GM23338 (cell line): ENCODE results near the gene SPP1.
A peak's percentile ranks its signal among the peaks of the same experiment; 100 is the strongest.

Experiments
- CREB1 ChIP-seq: fragments of 250-450 bp; sonication (Bioruptor Pico); IDR thresholded peaks from 2 replicates; pipeline ENCODE4 v1.5.0; 2020; ENCODE audit warnings: low read depth, mild to moderate bottlenecking, moderate library complexity
- EZH2 ChIP-seq: fragments of 200-600 bp; sonication (generic); IDR thresholded peaks from one replicate; pipeline ENCODE4 v1.8.0; 2017; ENCODE audit warnings: antibody characterized with exemption, mild to moderate bottlenecking, low read depth; ENCODE audit not compliant: unreplicated experiment
- EZH2phosphoT487 ChIP-seq: fragments of 200-600 bp; sonication (generic); IDR thresholded peaks from one replicate; pipeline ENCODE4 v1.8.1; 2018; ENCODE audit warnings: antibody characterized with exemption; ENCODE audit not compliant: unreplicated experiment
- JUNB ChIP-seq: IDR thresholded peaks from one replicate; pipeline ENCODE4 v1.6.1; 2016; ENCODE audit warnings: antibody characterized with exemption; ENCODE audit not compliant: unreplicated experiment
- NANOG ChIP-seq: IDR thresholded peaks from 2 replicates; pipeline ENCODE4 v1.6.1; 2016; ENCODE audit warnings: antibody characterized with exemption, borderline replicate concordance
- POLR2AphosphoS5 ChIP-seq: IDR thresholded peaks from 2 replicates; pipeline ENCODE4 v1.6.1; 2016; ENCODE audit warnings: antibody characterized with exemption, low read depth
- ZNF114 ChIP-seq: fragments of 250-450 bp; sonication (Bioruptor Pico); IDR thresholded peaks from 2 replicates; pipeline ENCODE4 v1.5.0; 2020; ENCODE audit warnings: mild to moderate bottlenecking, moderate library complexity
- TF ChIP-seq, protein P1 (sequence below), 2 experiments: fragments of 200-600 bp in 1 of 2; sonication (generic) in 1 of 2; conservative IDR thresholded peaks; 2 replicates each; pipeline versions ENCODE4 v1.5.1 to v1.6.1; 2016 to 2017; ENCODE audit warnings: antibody characterized with exemption in 2 of 2, low read depth in 2 of 2, mild to moderate bottlenecking in 2 of 2, moderate library complexity in 1 of 2
- TF ChIP-seq, protein P2 (sequence below): fragments of 250-450 bp; sonication (Bioruptor Pico); IDR thresholded peaks from 2 replicates; pipeline ENCODE4 v1.5.0; 2020; ENCODE audit warnings: mild to moderate bottlenecking, moderate library complexity
- TF ChIP-seq, protein P3 (sequence below): IDR thresholded peaks from one replicate; pipeline ENCODE4 v1.6.1; 2018; ENCODE audit warnings: antibody characterized with exemption; ENCODE audit not compliant: unreplicated experiment
- TF ChIP-seq, protein P4 (sequence below): IDR thresholded peaks from 2 replicates; pipeline ENCODE4 v1.6.1; 2016; ENCODE audit warnings: antibody characterized with exemption

DNA sequence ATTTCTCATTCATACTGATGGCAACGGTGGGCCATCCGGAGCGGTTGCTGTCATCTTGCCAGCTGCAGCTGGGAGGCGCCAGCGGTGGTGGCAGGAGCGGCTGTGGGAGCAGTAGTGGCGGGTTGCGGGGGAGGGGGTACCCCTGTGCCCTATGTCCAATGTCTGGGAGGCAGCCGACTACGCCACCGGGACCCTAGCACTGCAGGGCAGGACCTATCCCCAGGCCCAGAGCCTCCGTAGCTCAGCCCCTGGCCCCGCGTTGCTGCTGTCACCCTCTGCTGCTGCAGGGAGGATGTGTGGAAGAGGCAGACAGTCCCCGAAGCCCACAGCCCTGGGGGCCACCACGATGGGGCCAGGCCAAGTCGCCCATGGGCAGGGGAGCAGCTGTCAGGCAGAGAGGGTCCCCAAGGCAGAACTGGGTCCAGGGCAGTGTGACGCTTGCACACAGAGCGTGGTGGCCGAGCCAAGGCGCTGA, 10.0 kb upstream of the SPP1 start:
- TF ChIP-seq, protein P1, sequence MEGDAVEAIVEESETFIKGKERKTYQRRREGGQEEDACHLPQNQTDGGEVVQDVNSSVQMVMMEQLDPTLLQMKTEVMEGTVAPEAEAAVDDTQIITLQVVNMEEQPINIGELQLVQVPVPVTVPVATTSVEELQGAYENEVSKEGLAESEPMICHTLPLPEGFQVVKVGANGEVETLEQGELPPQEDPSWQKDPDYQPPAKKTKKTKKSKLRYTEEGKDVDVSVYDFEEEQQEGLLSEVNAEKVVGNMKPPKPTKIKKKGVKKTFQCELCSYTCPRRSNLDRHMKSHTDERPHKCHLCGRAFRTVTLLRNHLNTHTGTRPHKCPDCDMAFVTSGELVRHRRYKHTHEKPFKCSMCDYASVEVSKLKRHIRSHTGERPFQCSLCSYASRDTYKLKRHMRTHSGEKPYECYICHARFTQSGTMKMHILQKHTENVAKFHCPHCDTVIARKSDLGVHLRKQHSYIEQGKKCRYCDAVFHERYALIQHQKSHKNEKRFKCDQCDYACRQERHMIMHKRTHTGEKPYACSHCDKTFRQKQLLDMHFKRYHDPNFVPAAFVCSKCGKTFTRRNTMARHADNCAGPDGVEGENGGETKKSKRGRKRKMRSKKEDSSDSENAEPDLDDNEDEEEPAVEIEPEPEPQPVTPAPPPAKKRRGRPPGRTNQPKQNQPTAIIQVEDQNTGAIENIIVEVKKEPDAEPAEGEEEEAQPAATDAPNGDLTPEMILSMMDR (conservative IDR thresholded peaks at IDR 0.05; ENCODE audit: low read depth in 2 of 2) = peak; percentile 50 to 62
- TF ChIP-seq, protein P2, sequence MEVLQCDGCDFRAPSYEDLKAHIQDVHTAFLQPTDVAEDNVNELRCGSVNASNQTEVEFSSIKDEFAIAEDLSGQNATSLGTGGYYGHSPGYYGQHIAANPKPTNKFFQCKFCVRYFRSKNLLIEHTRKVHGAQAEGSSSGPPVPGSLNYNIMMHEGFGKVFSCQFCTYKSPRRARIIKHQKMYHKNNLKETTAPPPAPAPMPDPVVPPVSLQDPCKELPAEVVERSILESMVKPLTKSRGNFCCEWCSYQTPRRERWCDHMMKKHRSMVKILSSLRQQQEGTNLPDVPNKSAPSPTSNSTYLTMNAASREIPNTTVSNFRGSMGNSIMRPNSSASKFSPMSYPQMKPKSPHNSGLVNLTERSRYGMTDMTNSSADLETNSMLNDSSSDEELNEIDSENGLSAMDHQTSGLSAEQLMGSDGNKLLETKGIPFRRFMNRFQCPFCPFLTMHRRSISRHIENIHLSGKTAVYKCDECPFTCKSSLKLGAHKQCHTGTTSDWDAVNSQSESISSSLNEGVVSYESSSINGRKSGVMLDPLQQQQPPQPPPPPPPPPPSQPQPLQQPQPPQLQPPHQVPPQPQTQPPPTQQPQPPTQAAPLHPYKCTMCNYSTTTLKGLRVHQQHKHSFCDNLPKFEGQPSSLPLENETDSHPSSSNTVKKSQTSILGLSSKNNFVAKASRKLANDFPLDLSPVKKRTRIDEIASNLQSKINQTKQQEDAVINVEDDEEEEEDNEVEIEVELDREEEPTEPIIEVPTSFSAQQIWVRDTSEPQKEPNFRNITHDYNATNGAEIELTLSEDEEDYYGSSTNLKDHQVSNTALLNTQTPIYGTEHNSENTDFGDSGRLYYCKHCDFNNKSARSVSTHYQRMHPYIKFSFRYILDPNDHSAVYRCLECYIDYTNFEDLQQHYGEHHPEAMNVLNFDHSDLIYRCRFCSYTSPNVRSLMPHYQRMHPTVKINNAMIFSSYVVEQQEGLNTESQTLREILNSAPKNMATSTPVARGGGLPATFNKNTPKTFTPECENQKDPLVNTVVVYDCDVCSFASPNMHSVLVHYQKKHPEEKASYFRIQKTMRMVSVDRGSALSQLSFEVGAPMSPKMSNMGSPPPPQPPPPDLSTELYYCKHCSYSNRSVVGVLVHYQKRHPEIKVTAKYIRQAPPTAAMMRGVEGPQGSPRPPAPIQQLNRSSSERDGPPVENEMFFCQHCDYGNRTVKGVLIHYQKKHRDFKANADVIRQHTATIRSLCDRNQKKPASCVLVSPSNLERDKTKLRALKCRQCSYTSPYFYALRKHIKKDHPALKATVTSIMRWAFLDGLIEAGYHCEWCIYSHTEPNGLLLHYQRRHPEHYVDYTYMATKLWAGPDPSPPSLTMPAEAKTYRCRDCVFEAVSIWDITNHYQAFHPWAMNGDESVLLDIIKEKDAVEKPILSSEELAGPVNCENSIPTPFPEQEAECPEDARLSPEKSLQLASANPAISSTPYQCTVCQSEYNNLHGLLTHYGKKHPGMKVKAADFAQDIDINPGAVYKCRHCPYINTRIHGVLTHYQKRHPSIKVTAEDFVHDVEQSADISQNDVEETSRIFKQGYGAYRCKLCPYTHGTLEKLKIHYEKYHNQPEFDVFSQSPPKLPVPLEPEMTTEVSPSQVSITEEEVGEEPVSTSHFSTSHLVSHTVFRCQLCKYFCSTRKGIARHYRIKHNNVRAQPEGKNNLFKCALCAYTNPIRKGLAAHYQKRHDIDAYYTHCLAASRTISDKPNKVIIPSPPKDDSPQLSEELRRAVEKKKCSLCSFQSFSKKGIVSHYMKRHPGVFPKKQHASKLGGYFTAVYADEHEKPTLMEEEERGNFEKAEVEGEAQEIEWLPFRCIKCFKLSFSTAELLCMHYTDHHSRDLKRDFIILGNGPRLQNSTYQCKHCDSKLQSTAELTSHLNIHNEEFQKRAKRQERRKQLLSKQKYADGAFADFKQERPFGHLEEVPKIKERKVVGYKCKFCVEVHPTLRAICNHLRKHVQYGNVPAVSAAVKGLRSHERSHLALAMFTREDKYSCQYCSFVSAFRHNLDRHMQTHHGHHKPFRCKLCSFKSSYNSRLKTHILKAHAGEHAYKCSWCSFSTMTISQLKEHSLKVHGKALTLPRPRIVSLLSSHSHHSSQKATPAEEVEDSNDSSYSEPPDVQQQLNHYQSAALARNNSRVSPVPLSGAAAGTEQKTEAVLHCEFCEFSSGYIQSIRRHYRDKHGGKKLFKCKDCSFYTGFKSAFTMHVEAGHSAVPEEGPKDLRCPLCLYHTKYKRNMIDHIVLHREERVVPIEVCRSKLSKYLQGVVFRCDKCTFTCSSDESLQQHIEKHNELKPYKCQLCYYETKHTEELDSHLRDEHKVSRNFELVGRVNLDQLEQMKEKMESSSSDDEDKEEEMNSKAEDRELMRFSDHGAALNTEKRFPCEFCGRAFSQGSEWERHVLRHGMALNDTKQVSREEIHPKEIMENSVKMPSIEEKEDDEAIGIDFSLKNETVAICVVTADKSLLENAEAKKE (CRISPR knock-in tag) = no peak
- no peak for TF ChIP-seq NANOG
- no peak for TF ChIP-seq POLR2AphosphoS5
- no peak for TF ChIP-seq CREB1 (CRISPR knock-in tag)
- TF ChIP-seq JUNB = no peak
- no peak for TF ChIP-seq EZH2
- TF ChIP-seq EZH2phosphoT487 = no peak
- TF ChIP-seq, protein P3, sequence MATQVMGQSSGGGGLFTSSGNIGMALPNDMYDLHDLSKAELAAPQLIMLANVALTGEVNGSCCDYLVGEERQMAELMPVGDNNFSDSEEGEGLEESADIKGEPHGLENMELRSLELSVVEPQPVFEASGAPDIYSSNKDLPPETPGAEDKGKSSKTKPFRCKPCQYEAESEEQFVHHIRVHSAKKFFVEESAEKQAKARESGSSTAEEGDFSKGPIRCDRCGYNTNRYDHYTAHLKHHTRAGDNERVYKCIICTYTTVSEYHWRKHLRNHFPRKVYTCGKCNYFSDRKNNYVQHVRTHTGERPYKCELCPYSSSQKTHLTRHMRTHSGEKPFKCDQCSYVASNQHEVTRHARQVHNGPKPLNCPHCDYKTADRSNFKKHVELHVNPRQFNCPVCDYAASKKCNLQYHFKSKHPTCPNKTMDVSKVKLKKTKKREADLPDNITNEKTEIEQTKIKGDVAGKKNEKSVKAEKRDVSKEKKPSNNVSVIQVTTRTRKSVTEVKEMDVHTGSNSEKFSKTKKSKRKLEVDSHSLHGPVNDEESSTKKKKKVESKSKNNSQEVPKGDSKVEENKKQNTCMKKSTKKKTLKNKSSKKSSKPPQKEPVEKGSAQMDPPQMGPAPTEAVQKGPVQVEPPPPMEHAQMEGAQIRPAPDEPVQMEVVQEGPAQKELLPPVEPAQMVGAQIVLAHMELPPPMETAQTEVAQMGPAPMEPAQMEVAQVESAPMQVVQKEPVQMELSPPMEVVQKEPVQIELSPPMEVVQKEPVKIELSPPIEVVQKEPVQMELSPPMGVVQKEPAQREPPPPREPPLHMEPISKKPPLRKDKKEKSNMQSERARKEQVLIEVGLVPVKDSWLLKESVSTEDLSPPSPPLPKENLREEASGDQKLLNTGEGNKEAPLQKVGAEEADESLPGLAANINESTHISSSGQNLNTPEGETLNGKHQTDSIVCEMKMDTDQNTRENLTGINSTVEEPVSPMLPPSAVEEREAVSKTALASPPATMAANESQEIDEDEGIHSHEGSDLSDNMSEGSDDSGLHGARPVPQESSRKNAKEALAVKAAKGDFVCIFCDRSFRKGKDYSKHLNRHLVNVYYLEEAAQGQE = no peak
- no peak for TF ChIP-seq ZNF114 (CRISPR knock-in tag)
- TF ChIP-seq, protein P4, sequence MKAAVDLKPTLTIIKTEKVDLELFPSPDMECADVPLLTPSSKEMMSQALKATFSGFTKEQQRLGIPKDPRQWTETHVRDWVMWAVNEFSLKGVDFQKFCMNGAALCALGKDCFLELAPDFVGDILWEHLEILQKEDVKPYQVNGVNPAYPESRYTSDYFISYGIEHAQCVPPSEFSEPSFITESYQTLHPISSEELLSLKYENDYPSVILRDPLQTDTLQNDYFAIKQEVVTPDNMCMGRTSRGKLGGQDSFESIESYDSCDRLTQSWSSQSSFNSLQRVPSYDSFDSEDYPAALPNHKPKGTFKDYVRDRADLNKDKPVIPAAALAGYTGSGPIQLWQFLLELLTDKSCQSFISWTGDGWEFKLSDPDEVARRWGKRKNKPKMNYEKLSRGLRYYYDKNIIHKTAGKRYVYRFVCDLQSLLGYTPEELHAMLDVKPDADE = no peak
